GM23338 (cell line): ENCODE data around the gene MRPL57. TPM values are rescaled to one million over a fixed set of nuclear protein-coding genes. Genes with fewer than 3 reads are reported as not detected.
"Not testable (repeated sequence)": the region's sequence is repeated elsewhere in the genome, so short reads cannot be mapped to it uniquely, and the experiment has no call there.

Experiments used
- ATAC-seq: fragments of 200-7000 bp; cut with Tn5 transposase; 3 replicates; pipeline ENCODE4 v1.9.1; 2020
- DNase-seq: peaks from one replicate; pipeline ENCODE4 v3.0.0-alpha.2; 2015; ENCODE audit warnings: low spot score
- H2AFZ ChIP-seq: fragments of 200-600 bp; sonication (generic); 2 replicates; pipeline ENCODE4 v1.8.0; 2016; ENCODE audit warnings: antibody characterized with exemption, mild to moderate bottlenecking, moderate library complexity
- H3F3A ChIP-seq: fragments of 200-600 bp; sonication (generic); replicated peaks from 2 replicates; pipeline ENCODE4 v1.8.0; 2017; ENCODE audit warnings: antibody characterized with exemption, mixed run types, low read depth
- H3K27ac ChIP-seq: fragments of 200-600 bp; sonication (generic); 2 replicates; pipeline ENCODE4 v1.6.1; 2016; ENCODE audit warnings: low read depth
- H3K27me3 ChIP-seq: fragments of 200-600 bp; sonication (generic); 2 replicates; pipeline ENCODE4 v1.8.0; 2016; ENCODE audit warnings: mild to moderate bottlenecking, mixed run types, moderate library complexity; ENCODE audit not compliant: insufficient read depth
- H3K36me3 ChIP-seq: fragments of 200-600 bp; sonication (generic); 2 replicates; pipeline ENCODE4 v1.8.0; 2016; ENCODE audit warnings: mild to moderate bottlenecking; ENCODE audit not compliant: insufficient read depth
- H3K4me1 ChIP-seq: fragments of 200-600 bp; sonication (generic); 2 replicates; pipeline ENCODE4 v1.8.0; 2016; ENCODE audit warnings: mild to moderate bottlenecking, moderate library complexity; ENCODE audit not compliant: insufficient read depth
- H3K4me2 ChIP-seq: fragments of 200-600 bp; sonication (generic); 2 replicates; pipeline ENCODE4 v1.7.1; 2017; ENCODE audit warnings: mixed run types
- H3K4me3 ChIP-seq: fragments of 200-600 bp; sonication (generic); 2 replicates; pipeline ENCODE4 v1.6.1; 2016; ENCODE audit warnings: mixed run types
- H3K79me2 ChIP-seq: fragments of 200-600 bp; sonication (generic); replicated peaks from 2 replicates; pipeline ENCODE4 v1.8.0; 2017; ENCODE audit warnings: mild to moderate bottlenecking; ENCODE audit not compliant: insufficient read depth
- H3K9me2 ChIP-seq: fragments of 200-600 bp; sonication (generic); 2 replicates; pipeline ENCODE4 v1.8.0; 2017; ENCODE audit not compliant: insufficient read depth
- H4K20me1 ChIP-seq: fragments of 200-600 bp; sonication (generic); replicated peaks from 2 replicates; pipeline ENCODE4 v1.8.0; 2017; ENCODE audit warnings: mild to moderate bottlenecking; ENCODE audit not compliant: insufficient read depth
- H3K27ac Mint-ChIP-seq: 2 replicates; pipeline ENCODE4 v1.8.0; 2020; ENCODE audit warnings: inconsistent platforms, mild to moderate bottlenecking, moderate library complexity, mixed read lengths
- H3K27me3 Mint-ChIP-seq: 3 replicates; pipeline ENCODE4 v1.8.0; 2022; ENCODE audit warnings: low read depth, mild to moderate bottlenecking, moderate library complexity, mixed read lengths, inconsistent platforms; ENCODE audit not compliant: insufficient read depth, poor library complexity
- H3K36me3 Mint-ChIP-seq: 3 replicates; pipeline ENCODE4 v1.8.0; 2021; ENCODE audit warnings: low read depth, mild to moderate bottlenecking, inconsistent platforms, moderate library complexity, mixed read lengths
- H3K4me1 Mint-ChIP-seq: 3 replicates; pipeline ENCODE4 v1.8.0; 2020; ENCODE audit warnings: mild to moderate bottlenecking, inconsistent platforms, mixed read lengths
- H3K4me3 Mint-ChIP-seq: 3 replicates; pipeline ENCODE4 v1.8.0; 2021; ENCODE audit warnings: moderate library complexity, mild to moderate bottlenecking, inconsistent platforms, mixed read lengths
- H3K9me3 Mint-ChIP-seq: 3 replicates; pipeline ENCODE4 v1.8.0; 2020; ENCODE audit warnings: moderate library complexity, mild to moderate bottlenecking, inconsistent platforms, mixed read lengths
- EZH2phosphoT487 ChIP-seq: fragments of 200-600 bp; sonication (generic); IDR thresholded peaks from one replicate; pipeline ENCODE4 v1.8.1; 2018; ENCODE audit warnings: antibody characterized with exemption; ENCODE audit not compliant: unreplicated experiment
- JUNB ChIP-seq: IDR thresholded peaks from one replicate; pipeline ENCODE4 v1.6.1; 2016; ENCODE audit warnings: antibody characterized with exemption; ENCODE audit not compliant: unreplicated experiment
- NANOG ChIP-seq: IDR thresholded peaks from 2 replicates; pipeline ENCODE4 v1.6.1; 2016; ENCODE audit warnings: antibody characterized with exemption, borderline replicate concordance
- STAT1 ChIP-seq: IDR thresholded peaks from one replicate; pipeline ENCODE4 v1.6.1; 2016; ENCODE audit warnings: antibody characterized with exemption; ENCODE audit not compliant: unreplicated experiment
- polyA plus RNA-seq: library from polyadenylated mRNA; unstranded; fragments of >200 nt; fragmentation: Nextera tagmentation; extraction: Ambion mirVana; gene quantifications from 2 replicates; pipeline ENCODE4 v1.2.1, GENCODE V29; 2016
- total RNA-seq: library from RNA; depleted of rRNA; stranded (reverse); fragments of >200 nt; shearing (Covaris generic); gene quantifications from 2 replicates; pipeline ENCODE4 v1.2.3, GENCODE V29; 2014
- TF ChIP-seq, protein P1 (sequence below): fragments of 250-450 bp; sonication (Bioruptor Pico); IDR thresholded peaks from 2 replicates; pipeline ENCODE4 v1.5.0; 2020; ENCODE audit warnings: mild to moderate bottlenecking, moderate library complexity
- TF ChIP-seq, protein P2 (sequence below): IDR thresholded peaks from 2 replicates; pipeline ENCODE4 v1.6.1; 2016; ENCODE audit warnings: antibody characterized with exemption

MRPL57 gene
- total and polyA plus RNA-seq, 2 experiments from 2014 or later: 41.6 to 110 TPM

GRCh38 chr13:21212138-21212775 is 35.8 kb downstream of the MRPL57 start (continued):
- TF ChIP-seq, protein P1, sequence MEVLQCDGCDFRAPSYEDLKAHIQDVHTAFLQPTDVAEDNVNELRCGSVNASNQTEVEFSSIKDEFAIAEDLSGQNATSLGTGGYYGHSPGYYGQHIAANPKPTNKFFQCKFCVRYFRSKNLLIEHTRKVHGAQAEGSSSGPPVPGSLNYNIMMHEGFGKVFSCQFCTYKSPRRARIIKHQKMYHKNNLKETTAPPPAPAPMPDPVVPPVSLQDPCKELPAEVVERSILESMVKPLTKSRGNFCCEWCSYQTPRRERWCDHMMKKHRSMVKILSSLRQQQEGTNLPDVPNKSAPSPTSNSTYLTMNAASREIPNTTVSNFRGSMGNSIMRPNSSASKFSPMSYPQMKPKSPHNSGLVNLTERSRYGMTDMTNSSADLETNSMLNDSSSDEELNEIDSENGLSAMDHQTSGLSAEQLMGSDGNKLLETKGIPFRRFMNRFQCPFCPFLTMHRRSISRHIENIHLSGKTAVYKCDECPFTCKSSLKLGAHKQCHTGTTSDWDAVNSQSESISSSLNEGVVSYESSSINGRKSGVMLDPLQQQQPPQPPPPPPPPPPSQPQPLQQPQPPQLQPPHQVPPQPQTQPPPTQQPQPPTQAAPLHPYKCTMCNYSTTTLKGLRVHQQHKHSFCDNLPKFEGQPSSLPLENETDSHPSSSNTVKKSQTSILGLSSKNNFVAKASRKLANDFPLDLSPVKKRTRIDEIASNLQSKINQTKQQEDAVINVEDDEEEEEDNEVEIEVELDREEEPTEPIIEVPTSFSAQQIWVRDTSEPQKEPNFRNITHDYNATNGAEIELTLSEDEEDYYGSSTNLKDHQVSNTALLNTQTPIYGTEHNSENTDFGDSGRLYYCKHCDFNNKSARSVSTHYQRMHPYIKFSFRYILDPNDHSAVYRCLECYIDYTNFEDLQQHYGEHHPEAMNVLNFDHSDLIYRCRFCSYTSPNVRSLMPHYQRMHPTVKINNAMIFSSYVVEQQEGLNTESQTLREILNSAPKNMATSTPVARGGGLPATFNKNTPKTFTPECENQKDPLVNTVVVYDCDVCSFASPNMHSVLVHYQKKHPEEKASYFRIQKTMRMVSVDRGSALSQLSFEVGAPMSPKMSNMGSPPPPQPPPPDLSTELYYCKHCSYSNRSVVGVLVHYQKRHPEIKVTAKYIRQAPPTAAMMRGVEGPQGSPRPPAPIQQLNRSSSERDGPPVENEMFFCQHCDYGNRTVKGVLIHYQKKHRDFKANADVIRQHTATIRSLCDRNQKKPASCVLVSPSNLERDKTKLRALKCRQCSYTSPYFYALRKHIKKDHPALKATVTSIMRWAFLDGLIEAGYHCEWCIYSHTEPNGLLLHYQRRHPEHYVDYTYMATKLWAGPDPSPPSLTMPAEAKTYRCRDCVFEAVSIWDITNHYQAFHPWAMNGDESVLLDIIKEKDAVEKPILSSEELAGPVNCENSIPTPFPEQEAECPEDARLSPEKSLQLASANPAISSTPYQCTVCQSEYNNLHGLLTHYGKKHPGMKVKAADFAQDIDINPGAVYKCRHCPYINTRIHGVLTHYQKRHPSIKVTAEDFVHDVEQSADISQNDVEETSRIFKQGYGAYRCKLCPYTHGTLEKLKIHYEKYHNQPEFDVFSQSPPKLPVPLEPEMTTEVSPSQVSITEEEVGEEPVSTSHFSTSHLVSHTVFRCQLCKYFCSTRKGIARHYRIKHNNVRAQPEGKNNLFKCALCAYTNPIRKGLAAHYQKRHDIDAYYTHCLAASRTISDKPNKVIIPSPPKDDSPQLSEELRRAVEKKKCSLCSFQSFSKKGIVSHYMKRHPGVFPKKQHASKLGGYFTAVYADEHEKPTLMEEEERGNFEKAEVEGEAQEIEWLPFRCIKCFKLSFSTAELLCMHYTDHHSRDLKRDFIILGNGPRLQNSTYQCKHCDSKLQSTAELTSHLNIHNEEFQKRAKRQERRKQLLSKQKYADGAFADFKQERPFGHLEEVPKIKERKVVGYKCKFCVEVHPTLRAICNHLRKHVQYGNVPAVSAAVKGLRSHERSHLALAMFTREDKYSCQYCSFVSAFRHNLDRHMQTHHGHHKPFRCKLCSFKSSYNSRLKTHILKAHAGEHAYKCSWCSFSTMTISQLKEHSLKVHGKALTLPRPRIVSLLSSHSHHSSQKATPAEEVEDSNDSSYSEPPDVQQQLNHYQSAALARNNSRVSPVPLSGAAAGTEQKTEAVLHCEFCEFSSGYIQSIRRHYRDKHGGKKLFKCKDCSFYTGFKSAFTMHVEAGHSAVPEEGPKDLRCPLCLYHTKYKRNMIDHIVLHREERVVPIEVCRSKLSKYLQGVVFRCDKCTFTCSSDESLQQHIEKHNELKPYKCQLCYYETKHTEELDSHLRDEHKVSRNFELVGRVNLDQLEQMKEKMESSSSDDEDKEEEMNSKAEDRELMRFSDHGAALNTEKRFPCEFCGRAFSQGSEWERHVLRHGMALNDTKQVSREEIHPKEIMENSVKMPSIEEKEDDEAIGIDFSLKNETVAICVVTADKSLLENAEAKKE (CRISPR knock-in tag): no peak
- TF ChIP-seq, protein P2, sequence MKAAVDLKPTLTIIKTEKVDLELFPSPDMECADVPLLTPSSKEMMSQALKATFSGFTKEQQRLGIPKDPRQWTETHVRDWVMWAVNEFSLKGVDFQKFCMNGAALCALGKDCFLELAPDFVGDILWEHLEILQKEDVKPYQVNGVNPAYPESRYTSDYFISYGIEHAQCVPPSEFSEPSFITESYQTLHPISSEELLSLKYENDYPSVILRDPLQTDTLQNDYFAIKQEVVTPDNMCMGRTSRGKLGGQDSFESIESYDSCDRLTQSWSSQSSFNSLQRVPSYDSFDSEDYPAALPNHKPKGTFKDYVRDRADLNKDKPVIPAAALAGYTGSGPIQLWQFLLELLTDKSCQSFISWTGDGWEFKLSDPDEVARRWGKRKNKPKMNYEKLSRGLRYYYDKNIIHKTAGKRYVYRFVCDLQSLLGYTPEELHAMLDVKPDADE: no peak
- TF ChIP-seq NANOG (no peak), EZH2phosphoT487 (no peak), STAT1 (no peak), JUNB (no peak)

- H3K4me1 Mint-ChIP-seq, DNase-seq, H3K27ac ChIP-seq, H3K4me1 ChIP-seq, H3K4me3 Mint-ChIP-seq, H3K27me3 ChIP-seq, H3K79me2 ChIP-seq, H3K4me2 ChIP-seq, H3K36me3 ChIP-seq, H3F3A ChIP-seq, H3K9me2 ChIP-seq, ATAC-seq, H3K4me3 ChIP-seq, H4K20me1 ChIP-seq, H3K27ac Mint-ChIP-seq, H2AFZ ChIP-seq: not testable (repeated sequence)
- Mint-ChIP-seq H3K9me3 (peaks cover 34% of the 10 kb centered on the region), H3K36me3 (peaks cover 16% of the 10 kb centered on the region), H3K27me3 (peaks cover 11% of the 10 kb centered on the region)
Measured at GRCh38 chr13:21215419-21215818, 39.0 kb downstream of the MRPL57 start.
